ENCODE measurements around the gene RNF43.

The RNF43 gene

GRCh38 chr17:58371300-58371950, 45.9 kb downstream of the RNF43 start:
- TF ChIP-seq RAD21 (IDR thresholded peaks at IDR 0.05; ENCODE audit: low read depth) = no peak
- TF ChIP-seq CEBPB (IDR thresholded peaks at IDR 0.05) = no peak
- no peak for TF ChIP-seq TEAD4 (IDR thresholded peaks at IDR 0.05)
- no peak for TF ChIP-seq FOXM1 (IDR thresholded peaks at IDR 0.05; ENCODE audit: borderline replicate concordance, low read depth)
- no peak for TF ChIP-seq ZBTB7A (IDR thresholded peaks at IDR 0.05; ENCODE audit: low read depth)
- no peak for TF ChIP-seq EGR1 (IDR thresholded peaks at IDR 0.05)
- TF ChIP-seq YY1 (IDR thresholded peaks at IDR 0.05; ENCODE audit: low read depth) = no peak
- TF ChIP-seq TAF1 (IDR thresholded peaks at IDR 0.05; ENCODE audit: low read depth) = no peak
- no peak for TF ChIP-seq CREB1 (IDR thresholded peaks at IDR 0.05; ENCODE audit: low read depth)
- TF ChIP-seq MAX (IDR thresholded peaks at IDR 0.05) = no peak
- no peak for TF ChIP-seq NFIC (IDR thresholded peaks at IDR 0.05)
- no peak for TF ChIP-seq TCF12 (IDR thresholded peaks at IDR 0.05; ENCODE audit: low read depth)
- no peak for TF ChIP-seq EP300 (IDR thresholded peaks at IDR 0.05; ENCODE audit: borderline replicate concordance)
- TF ChIP-seq REST (IDR thresholded peaks at IDR 0.05; ENCODE audit: low read depth) = no peak
- no peak for TF ChIP-seq USF1 (IDR thresholded peaks at IDR 0.05)

- no peak for TF ChIP-seq CREB1 (IDR thresholded peaks at IDR 0.05; ENCODE audit: low read depth)
- TF ChIP-seq TCF12 (IDR thresholded peaks at IDR 0.05; ENCODE audit: low read depth) = no peak
- no peak for TF ChIP-seq CEBPB (IDR thresholded peaks at IDR 0.05)
- no peak for TF ChIP-seq TEAD4 (IDR thresholded peaks at IDR 0.05)
- no peak for TF ChIP-seq RAD21 (IDR thresholded peaks at IDR 0.05; ENCODE audit: low read depth)
- no peak for TF ChIP-seq NFIC (IDR thresholded peaks at IDR 0.05)
- no peak for TF ChIP-seq REST (IDR thresholded peaks at IDR 0.05; ENCODE audit: low read depth)
- TF ChIP-seq ZBTB7A (IDR thresholded peaks at IDR 0.05; ENCODE audit: low read depth) = no peak
- TF ChIP-seq YY1 (IDR thresholded peaks at IDR 0.05; ENCODE audit: low read depth) = no peak
- no peak for TF ChIP-seq EGR1 (IDR thresholded peaks at IDR 0.05)
- TF ChIP-seq EP300 (IDR thresholded peaks at IDR 0.05; ENCODE audit: borderline replicate concordance) = no peak
- TF ChIP-seq USF1 (IDR thresholded peaks at IDR 0.05) = no peak
Observed at GRCh38 chr17:58370716-58371115, 46.6 kb downstream of the RNF43 start.

- TF ChIP-seq CEBPB (IDR thresholded peaks at IDR 0.05) = no peak
- no peak for TF ChIP-seq RAD21 (IDR thresholded peaks at IDR 0.05; ENCODE audit: low read depth)
- no peak for TF ChIP-seq CREB1 (IDR thresholded peaks at IDR 0.05; ENCODE audit: low read depth)
- no peak for TF ChIP-seq TAF1 (IDR thresholded peaks at IDR 0.05; ENCODE audit: low read depth)
- TF ChIP-seq EP300 (IDR thresholded peaks at IDR 0.05; ENCODE audit: borderline replicate concordance) = no peak
Observed at GRCh38 chr17:58370309-58370708, 47.0 kb downstream of the RNF43 start.

- TF ChIP-seq USF1 (IDR thresholded peaks at IDR 0.05) (no peak), FOXM1 (IDR thresholded peaks at IDR 0.05; ENCODE audit: borderline replicate concordance, low read depth) (no peak), CEBPB (IDR thresholded peaks at IDR 0.05) (no peak)
Observed at GRCh38 chr17:58369214-58370031, 47.9 kb downstream of the RNF43 start.

- TF ChIP-seq CREB1 (IDR thresholded peaks at IDR 0.05; ENCODE audit: low read depth) = no peak
- no peak for TF ChIP-seq REST (IDR thresholded peaks at IDR 0.05; ENCODE audit: low read depth)
Observed at GRCh38 chr17:58368860-58369213, 48.5 kb downstream of the RNF43 start.
